Activated CD8-positive, alpha-beta memory T cell treated with anti-CD3 and anti-CD28 coated beads for 4 hours (primary cell): ENCODE data around the gene SLC1A7.

ENCODE experiments used
- DNase-seq, 2 donors: peaks; one replicate each; pipeline ENCODE4 v3.0.0-alpha.2; 2020; ENCODE audit warnings: low read depth in 2 of 2

Gene SLC1A7

GRCh38 chr1:53076721-53077598 lies 65.5 kb downstream of the SLC1A7 start:
- DNase-seq = no peak

GRCh38 chr1:53076165-53076564 lies 66.3 kb downstream of the SLC1A7 start:
- DNase-seq = no peak

- no peak for DNase-seq
Observed at GRCh38 chr1:53075761-53076163, 66.7 kb downstream of the SLC1A7 start.

- DNase-seq = no peak
Observed at GRCh38 chr1:53075206-53075605, 67.2 kb downstream of the SLC1A7 start.

- DNase-seq = no peak
Observed at GRCh38 chr1:53074313-53075154, 67.9 kb downstream of the SLC1A7 start.

- DNase-seq = no peak
Observed at GRCh38 chr1:53073868-53074311, 68.5 kb downstream of the SLC1A7 start.

- no peak for DNase-seq
Observed at GRCh38 chr1:53073287-53073686, 69.2 kb downstream of the SLC1A7 start.

DNA sequence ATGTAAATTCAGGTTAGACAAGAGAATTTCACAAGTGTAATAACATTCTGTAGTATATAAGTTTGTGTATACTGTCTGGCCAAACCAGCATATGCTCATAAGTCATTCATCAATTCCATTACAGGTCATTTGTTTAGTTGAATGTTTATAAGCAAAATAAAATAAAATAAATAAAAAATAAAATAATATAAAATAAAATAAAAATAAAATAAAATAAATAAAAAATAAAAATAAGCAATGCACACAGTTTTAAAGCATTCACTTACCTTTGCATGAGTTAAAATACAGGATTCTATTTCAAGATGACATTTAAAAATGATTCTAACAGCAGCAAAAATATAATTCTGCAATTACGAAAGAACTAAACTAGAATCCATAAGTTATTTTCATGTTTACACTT lies 70.5 kb downstream of the SLC1A7 start:
- no peak for DNase-seq

DNA sequence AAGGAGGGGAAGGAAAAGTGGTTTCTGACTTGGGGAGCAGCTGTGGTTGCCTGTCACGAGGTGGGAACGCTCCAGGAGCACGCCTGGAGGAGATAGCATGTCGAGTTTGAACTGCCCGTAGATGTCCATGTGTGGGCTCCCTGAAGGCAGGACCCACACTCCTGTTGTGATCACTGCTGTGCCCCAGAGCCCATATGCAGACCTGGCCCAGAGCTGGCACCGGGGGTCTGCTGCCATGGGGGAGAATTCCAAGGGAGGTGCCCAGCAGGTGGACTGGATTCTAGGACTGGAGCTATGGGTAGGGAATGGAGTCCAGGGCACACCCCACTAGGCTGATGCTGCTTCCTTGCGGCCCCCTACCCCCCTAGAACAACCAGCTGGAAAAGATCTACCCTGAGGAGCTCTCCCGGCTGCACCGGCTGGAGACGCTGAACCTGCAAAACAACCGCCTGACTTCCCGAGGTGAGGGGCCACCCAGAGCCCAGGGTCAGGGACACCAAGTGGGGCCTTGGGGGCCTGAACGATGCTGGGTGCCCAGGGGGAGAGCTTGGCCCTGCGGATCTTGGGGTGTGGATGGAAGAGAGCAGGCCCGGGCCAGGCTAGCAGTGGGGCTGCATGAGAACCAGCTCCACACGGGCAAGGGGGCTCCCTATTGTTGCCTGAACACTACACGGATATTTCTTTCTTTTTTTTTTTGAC lies 71.1 kb downstream of the SLC1A7 start:
- DNase-seq = no peak

GRCh38 chr1:53070621-53071020 lies 71.8 kb downstream of the SLC1A7 start:
- DNase-seq = no peak

DNA sequence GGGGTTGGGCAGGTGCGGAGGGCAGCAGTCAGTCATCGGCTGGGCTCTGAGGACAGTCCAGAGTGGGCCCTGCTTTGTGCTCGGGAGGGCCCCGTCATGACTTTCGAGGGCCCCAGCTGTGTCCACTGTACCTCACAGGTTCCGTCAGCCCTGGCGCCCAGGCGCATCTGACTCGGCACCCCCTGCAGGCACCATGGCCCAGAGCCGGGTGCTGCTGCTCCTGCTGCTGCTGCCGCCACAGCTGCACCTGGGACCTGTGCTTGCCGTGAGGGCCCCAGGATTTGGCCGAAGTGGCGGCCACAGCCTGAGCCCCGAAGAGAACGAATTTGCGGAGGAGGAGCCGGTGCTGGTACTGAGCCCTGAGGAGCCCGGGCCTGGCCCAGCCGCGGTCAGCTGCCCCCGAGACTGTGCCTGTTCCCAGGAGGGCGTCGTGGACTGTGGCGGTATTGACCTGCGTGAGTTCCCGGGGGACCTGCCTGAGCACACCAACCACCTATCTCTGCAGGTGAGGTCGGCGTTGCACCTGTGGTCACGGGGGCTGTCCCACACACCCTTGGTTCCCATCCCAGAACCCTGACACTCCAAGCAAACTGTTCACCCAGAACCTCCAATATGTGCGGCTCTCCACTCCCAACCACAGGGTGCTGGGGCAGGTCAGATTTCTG lies 72.6 kb downstream of the SLC1A7 start:
- no peak for DNase-seq

DNA sequence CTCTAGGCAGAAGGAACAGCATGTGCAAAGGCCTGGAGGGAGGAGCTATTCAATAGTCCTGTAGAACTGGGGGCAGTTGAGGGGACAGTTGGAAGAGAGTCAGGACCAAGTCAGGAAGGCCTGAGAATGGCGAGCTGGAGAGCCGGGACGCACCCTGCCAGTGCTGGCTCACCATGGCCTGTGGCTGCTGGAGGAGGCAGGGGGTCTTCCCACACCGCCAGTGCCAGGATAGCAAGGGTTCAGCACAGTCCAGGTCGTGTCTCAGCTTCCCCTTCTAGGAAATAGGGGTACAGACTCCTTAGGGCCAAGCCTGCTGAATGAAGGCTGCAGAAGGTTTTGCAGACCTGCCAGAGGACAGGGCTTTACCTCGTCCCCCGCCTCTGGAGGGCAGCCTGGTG lies 73.2 kb downstream of the SLC1A7 start:
- no peak for DNase-seq

GRCh38 chr1:53068314-53069099 lies 73.9 kb downstream of the SLC1A7 start:
- no peak for DNase-seq

GRCh38 chr1:53067886-53068285 lies 74.6 kb downstream of the SLC1A7 start:
- DNase-seq = no peak

DNA sequence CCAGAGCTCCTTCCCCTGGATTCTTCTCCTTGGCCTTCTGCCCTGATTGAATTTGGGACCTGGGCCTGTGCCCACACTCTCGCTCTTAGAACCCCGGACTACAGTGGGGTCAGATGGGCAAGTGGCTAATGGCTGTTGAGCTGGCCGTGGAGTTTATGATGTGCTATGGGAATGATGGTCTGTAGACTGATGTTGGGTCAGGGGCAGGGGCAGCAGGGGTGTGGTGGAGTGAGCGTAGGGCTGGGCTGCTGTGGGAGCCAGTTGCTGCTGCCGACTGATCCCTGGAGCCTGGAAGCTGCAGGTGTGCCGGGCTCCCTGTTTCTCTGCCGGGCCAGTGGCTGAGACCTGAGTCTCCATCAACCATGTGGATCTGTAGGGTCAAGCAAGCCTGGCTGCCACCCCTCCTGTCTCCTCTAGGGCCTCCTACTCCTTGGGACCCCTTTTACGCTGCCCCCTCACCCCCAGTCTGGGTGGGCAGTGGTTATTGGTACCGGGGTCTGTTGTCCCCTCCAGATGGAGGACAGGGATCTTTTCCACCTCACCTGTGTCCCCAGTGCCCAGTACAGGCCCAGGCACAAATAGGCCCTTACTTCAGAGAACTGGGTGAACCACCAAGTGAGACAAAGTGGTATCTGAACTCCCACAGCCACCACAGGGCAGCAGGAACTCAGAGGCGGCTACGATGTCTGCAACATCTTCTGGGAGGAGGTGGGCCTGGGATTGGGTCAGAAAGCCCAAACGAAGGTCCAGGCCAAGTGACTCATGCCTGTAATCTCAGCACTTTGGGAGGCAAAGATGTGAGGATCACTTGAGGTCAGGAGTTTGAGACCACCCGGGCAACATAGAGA lies 75.3 kb downstream of the SLC1A7 start:
- DNase-seq = no peak

DNA sequence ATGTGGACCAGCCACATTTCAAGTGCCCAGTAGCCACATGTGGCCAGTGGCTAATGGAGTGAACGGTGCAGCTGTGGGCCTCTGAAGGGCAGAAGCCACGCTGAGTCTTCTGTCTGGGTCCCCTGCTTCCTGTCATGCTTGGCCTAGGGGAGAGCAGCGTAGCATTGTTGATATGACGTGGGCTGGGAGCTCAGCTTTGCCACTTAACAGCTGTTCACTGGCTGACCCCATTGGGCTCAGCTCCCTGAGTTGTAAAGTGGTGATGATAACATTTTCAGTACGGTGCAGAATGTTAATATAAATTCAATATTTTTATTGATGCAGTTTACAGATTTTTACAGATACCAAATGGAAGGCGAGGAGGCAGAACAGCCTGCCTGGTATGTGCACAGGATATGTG lies 76.0 kb downstream of the SLC1A7 start:
- DNase-seq = no peak

DNA sequence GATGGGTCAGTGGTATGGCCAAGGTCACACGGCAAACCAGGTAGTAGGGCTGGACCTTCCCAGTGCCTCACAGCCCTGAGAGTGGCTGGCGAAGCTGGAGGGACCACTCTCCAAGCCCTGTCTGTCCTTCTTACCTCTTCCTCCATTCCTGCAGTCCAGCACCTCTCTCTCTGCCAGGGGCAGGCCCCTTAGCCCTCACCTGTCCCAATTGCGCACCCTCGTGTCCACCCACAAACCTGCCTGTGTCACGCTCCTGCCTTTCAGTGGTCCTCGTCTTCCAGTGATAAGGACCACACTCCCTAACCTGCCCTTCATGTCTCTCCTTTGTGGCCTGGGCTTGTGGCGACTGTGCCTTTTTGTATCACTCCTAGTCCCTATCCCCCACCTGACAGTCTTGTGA lies 77.0 kb downstream of the SLC1A7 start:
- no peak for DNase-seq

DNA sequence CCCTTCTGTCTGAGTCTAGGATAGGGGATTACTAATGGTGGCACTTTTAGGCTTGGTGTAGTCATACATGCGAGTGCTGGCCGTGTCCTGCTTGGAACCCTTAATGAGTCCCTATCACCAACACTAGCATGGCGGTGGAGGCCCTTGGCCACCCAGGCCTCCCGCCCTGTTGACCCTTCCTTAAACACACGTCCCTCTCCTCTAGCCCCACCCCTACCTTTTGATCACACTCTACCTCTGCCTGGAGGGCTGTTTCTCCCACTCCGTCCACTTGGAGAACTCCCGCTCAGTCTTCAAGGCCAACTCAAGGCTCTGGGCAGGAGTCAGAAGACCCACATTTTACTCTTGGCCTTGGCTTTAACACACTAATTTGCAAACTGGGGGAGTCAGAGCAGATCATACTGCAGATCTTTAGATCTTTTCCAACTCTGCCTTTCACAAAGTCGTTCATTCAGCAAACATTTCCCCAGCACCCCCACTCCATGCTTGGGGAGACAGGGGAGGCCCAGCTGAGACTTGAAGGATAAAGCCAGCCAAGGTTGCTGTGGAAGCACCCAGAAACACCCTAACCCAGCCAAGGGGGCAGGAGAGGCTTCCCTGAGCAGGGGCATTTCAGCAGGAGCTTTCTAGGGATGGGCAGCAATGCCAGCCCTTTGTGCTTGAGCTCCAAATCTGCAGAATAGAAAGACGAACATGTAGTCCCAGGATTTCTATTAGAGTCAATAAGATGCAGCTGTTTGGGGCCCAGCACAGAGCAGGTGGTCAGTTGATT lies 78.5 kb downstream of the SLC1A7 start:
- no peak for DNase-seq
